ENCODE results near the gene HMG20B. TPM values are rescaled to one million over a fixed set of nuclear protein-coding genes. Genes with fewer than 3 reads are reported as not detected.
A peak's percentile ranks its signal among the peaks of the same experiment; 100 is the strongest.

Gene HMG20B
- total and polyA plus RNA-seq, 2 of the 8 experiments (the other 6 are each of a cell fraction or from before 2014, with no cell fraction given) = 42.9 to 74.2 TPM

- H3K4me3 ChIP-seq (ENCODE audit: extremely low read depth in 1 of 4, insufficient read depth in 2 of 4, low read depth in 3 of 4, low read length in 4 of 4) = no peak overlapping the region
- DNase-seq (ENCODE audit: low read depth in 1 of 2, low spot score in 2 of 2) = no peak
- H3K27me3 ChIP-seq (replicated peaks in 1 of 4; ENCODE audit: control insufficient read depth in 3 of 4, extremely low read depth in 1 of 4, insufficient read depth in 3 of 4, low read length in 3 of 4) = no peaks in the 10 kb centered on the region
- H3K36me3 ChIP-seq (ENCODE audit: control insufficient read depth in 2 of 4, insufficient read depth in 4 of 4, low read length in 3 of 4) = peaks cover 0 to 26% (median 11%) of the 10 kb centered on the region in 4 experiments; a peak in 6 of 8 replicates
- no peaks in the 10 kb centered on the region for H3K79me2 ChIP-seq (ENCODE audit: control insufficient read depth in 1 of 2, insufficient read depth in 2 of 2, low read length in 2 of 2)
- H4K20me1 ChIP-seq (replicated peaks in 1 of 2; ENCODE audit: control insufficient read depth in 1 of 2, insufficient read depth in 2 of 2, low read length in 2 of 2) = peaks cover 8 to 16% of the 10 kb centered on the region in 2 experiments
- no peaks in the 10 kb centered on the region for H3K23me2 ChIP-seq (ENCODE audit: low read depth, low read length)
- no peak overlapping the region for H3K14ac ChIP-seq (ENCODE audit: insufficient read length)
- CTCF ChIA-PET (ENCODE audit: partially characterized antibody) = interaction anchor here (0.7 to 6.9 kb wide), 14 partner anchors 9 to 207 kb away, joined by 3 to 54 read pairs (median 3); no protein-coding TSS in a partner anchor
- no peak overlapping the region for H3K27ac ChIP-seq (ENCODE audit: low read depth, low read length)
- no peak overlapping the region for H2BK5ac ChIP-seq (ENCODE audit: low read depth, low read length)
- POLR2A ChIA-PET (ENCODE audit: partially characterized antibody) = interaction anchor here (1.2 to 4.0 kb wide), 7 partner anchors 8 to 84 kb away, joined by 3 to 30 read pairs (median 4); partner anchors contain the start of gene MFSD12
- H2BK12ac ChIP-seq (ENCODE audit: low read depth, low read length) = no peak overlapping the region
- H3K23ac ChIP-seq (ENCODE audit: insufficient read length) = no peak overlapping the region
- 0 out of 2 replicates have a peak, but pooled peaks cover 2% of the 10 kb centered on the region for H3K79me1 ChIP-seq (ENCODE audit: low read depth, low read length)
- FAIRE-seq = no peak
- no peak overlapping the region for H2BK15ac ChIP-seq (ENCODE audit: low read length)
- no peak overlapping the region for H4K5ac ChIP-seq (ENCODE audit: insufficient read length, low read depth, low read length)
- H2BK20ac ChIP-seq (ENCODE audit: low read length) = no peak overlapping the region
- H3K4me1 ChIP-seq (replicated peaks in 1 of 4; ENCODE audit: control insufficient read depth in 3 of 4, insufficient read depth in 4 of 4, low read length in 3 of 4) = peaks cover 3 to 11% (median 6%) of the 10 kb centered on the region in 4 experiments; a peak in 6 of 7 replicates
- H2AFZ ChIP-seq (ENCODE audit: low read length) = no peak overlapping the region
- H3K9me3 ChIP-seq (ENCODE audit: insufficient read depth in 2 of 2, low read depth in 1 of 2, low read length in 1 of 2) = no peaks in the 10 kb centered on the region
- H3K9ac ChIP-seq (replicated peaks in 1 of 4; ENCODE audit: extremely low read depth in 1 of 4, low read depth in 3 of 4, low read length in 3 of 4) = no peak overlapping the region
- no peak overlapping the region for H3K18ac ChIP-seq (ENCODE audit: extremely low read depth, low read length)
- H3K56ac ChIP-seq (replicated peaks; ENCODE audit: insufficient read length, low read depth, low read length) = no peak overlapping the region
- 84% methylated on average over 19 of the region's 22 CpGs; no CpG with 5 or more reads in 1 of the 2 experiments for WGBS, 2 experiments (ENCODE audit: extremely low coverage in 1 of 2, insufficient coverage in 1 of 2, insufficient read length in 1 of 2, insufficient replicate concordance in 2 of 2, low coverage in 1 of 2, low lambda C conversion rate in 2 of 2, missing lambda C conversion rate in 1 of 2)
- no peak overlapping the region for H2BK120ac ChIP-seq (replicated peaks; ENCODE audit: low read depth, low read length)
- H4K8ac ChIP-seq (ENCODE audit: extremely low read depth, insufficient read depth, low read length) = no peak overlapping the region; the same call in 1 of the 2 replicates
- no peak overlapping the region; a peak in 1 of 4 replicates for H3K4me2 ChIP-seq (ENCODE audit: insufficient read depth in 1 of 2, low read depth in 2 of 2, low read length in 2 of 2)
- H3K4ac ChIP-seq (replicated peaks; ENCODE audit: insufficient read length, low read depth, low read length) = no peak overlapping the region
- H4K91ac ChIP-seq (replicated peaks; ENCODE audit: insufficient read length, low read length) = no peak overlapping the region
- H2AK5ac ChIP-seq (ENCODE audit: low read depth, low read length) = peak overlapping the region; percentile 93; the same call in 1 of the 2 replicates
- TF ChIP-seq SIN3A (conservative IDR thresholded peaks at IDR 0.05 in 1 of 2, IDR thresholded peaks at IDR 0.05 in 1 of 2; ENCODE audit: low read depth in 1 of 2, low read length in 2 of 2) (no peak), POLR2A (IDR thresholded peaks at IDR 0.05; ENCODE audit: control extremely low read depth in 1 of 2, low read depth in 2 of 2, low read length in 2 of 2) (0 out of 3 replicates have a peak, but pooled peaks of 1 of the 2 experiments have one; percentile 19), KDM1A (IDR thresholded peaks at IDR 0.05; ENCODE audit: borderline replicate concordance, low read length) (peak; percentile 83; the same call in 1 of the 2 replicates), TBP (IDR thresholded peaks at IDR 0.05; ENCODE audit: low read depth, low read length) (no peak), EP300 (IDR thresholded peaks at IDR 0.05; ENCODE audit: borderline replicate concordance in 1 of 2, low read depth in 2 of 2, low read length in 2 of 2) (no peak), SIRT6 (IDR thresholded peaks at IDR 0.05; ENCODE audit: low read length) (no peak), RFX5 (IDR thresholded peaks at IDR 0.05; ENCODE audit: borderline replicate concordance, low read depth, low read length) (no peak), MAX (IDR thresholded peaks at IDR 0.05) (no peak), YY1 (IDR thresholded peaks at IDR 0.05; ENCODE audit: low read depth, low read length) (no peak), SP1 (IDR thresholded peaks at IDR 0.05; ENCODE audit: low read depth, low read length) (no peak), E2F6 (IDR thresholded peaks at IDR 0.05) (no peak)
These were observed 35.1 kb upstream of the HMG20B start for GRCh38 chr19:3537438-3538240.
